CD4-positive, alpha-beta memory T cell (primary cell): ENCODE measurements around the gene BICD2. TPM values are rescaled to one million over a fixed set of nuclear protein-coding genes. Genes with fewer than 3 reads are reported as not detected.

Experiments used
- CTCF ChIA-PET: fragments of 350-600 bp; sonication (Branson Sonifier 250); formaldehyde crosslinking; loops from one replicate; lab custom pipeline; 2021; ENCODE audit warnings: inconsistent platforms; ENCODE audit not compliant: partially characterized antibody; lab: Charles Lee
- POLR2A ChIA-PET: fragments of 350-600 bp; sonication (Branson Sonifier 250); formaldehyde crosslinking; loops from one replicate; lab custom pipeline; 2021; ENCODE audit not compliant: partially characterized antibody; lab: Charles Lee
- DNase-seq, 5 donors: peaks; one replicate each; pipeline versions ENCODE4 v3.0.0 to v3.0.0-alpha.2; 2020 to 2022; ENCODE audit warnings: mixed read lengths in 1 of 5
- H3K27ac ChIP-seq: one replicate; pipeline ENCODE4 v1.7.0; 2013; ENCODE audit warnings: low read depth, low read length
- H3K27me3 ChIP-seq: 2 replicates; pipeline ENCODE4 v1.7.0; 2013; ENCODE audit warnings: mild to moderate bottlenecking, low read length, moderate library complexity; ENCODE audit not compliant: insufficient read depth
- H3K36me3 ChIP-seq: 2 replicates; pipeline ENCODE4 v1.7.0; 2013; ENCODE audit warnings: mild to moderate bottlenecking, low read length, moderate library complexity; ENCODE audit not compliant: insufficient read depth
- H3K4me1 ChIP-seq: 2 replicates; pipeline ENCODE4 v1.7.0; 2013; ENCODE audit warnings: mild to moderate bottlenecking, low read length, moderate library complexity; ENCODE audit not compliant: insufficient read depth
- H3K4me3 ChIP-seq, 2 donors: one replicate each; pipeline ENCODE4 v1.7.0; 2013; ENCODE audit warnings: low read length in 2 of 2, mild to moderate bottlenecking in 1 of 2
- H3K9me3 ChIP-seq, 2 donors: one replicate each; pipeline ENCODE4 v1.7.0; 2013; ENCODE audit warnings: low read length in 2 of 2, control low read depth in 1 of 2; ENCODE audit not compliant: control insufficient read depth in 1 of 2
- H3K27ac Mint-ChIP-seq, 7 donors: one replicate each; pipeline ENCODE4 v1.8.0; 2020 to 2021; ENCODE audit warnings: mixed read lengths in 7 of 7, mild to moderate bottlenecking in 6 of 7, inconsistent platforms in 3 of 7, moderate library complexity in 3 of 7
- H3K27me3 Mint-ChIP-seq, 2 donors: one replicate each; pipeline ENCODE4 v1.8.0; 2020 to 2021; ENCODE audit warnings: mixed read lengths in 2 of 2
- H3K36me3 Mint-ChIP-seq, 2 donors: one replicate each; pipeline ENCODE4 v1.8.0; 2020 to 2021; ENCODE audit warnings: mixed read lengths in 2 of 2, inconsistent platforms in 1 of 2, mild to moderate bottlenecking in 1 of 2
- H3K4me1 Mint-ChIP-seq, 4 donors: one replicate each; pipeline ENCODE4 v1.8.0; 2020 to 2021; ENCODE audit warnings: mixed read lengths in 4 of 4, mild to moderate bottlenecking in 1 of 4
- H3K4me3 Mint-ChIP-seq, 8 donors: one replicate each; pipeline ENCODE4 v1.8.0; 2020 to 2021; ENCODE audit warnings: mixed read lengths in 8 of 8, mild to moderate bottlenecking in 7 of 8, moderate library complexity in 6 of 8, inconsistent platforms in 3 of 8
- H3K9me3 Mint-ChIP-seq, 8 donors: one replicate each; pipeline ENCODE4 v1.8.0; 2020 to 2021; ENCODE audit warnings: mixed read lengths in 8 of 8, mild to moderate bottlenecking in 5 of 8, inconsistent platforms in 3 of 8, moderate library complexity in 1 of 8
- intact Hi-C: fragments of 100-400 bp; cut with micrococcal nuclease; formaldehyde crosslinking; loops from one replicate; pipeline ENCODE4 v1.15.1; 2023
- polyA plus RNA-seq, 2 donors: library from polyadenylated mRNA; unstranded; fragments of 300-500 nt; fragmentation: Illumina TruSeq; gene quantifications; one replicate each; pipeline ENCODE4 v1.2.3, GENCODE V29; 2021
- total RNA-seq, 2 experiments: library from RNA; stranded (reverse); gene quantifications; one replicate each; pipeline ENCODE4 v1.2.3, GENCODE V29; 2021

Gene BICD2
- total and polyA plus RNA-seq, 4 experiments from 2014 or later, result 3.8 to 34.2 (median 26.7) TPM

GRCh38 chr9:92711844-92712243 lies 52.8 kb downstream of the BICD2 start:
- Histone ChIP-seq H3K36me3 (peaks cover 26% of the 10 kb centered on the region), H3K4me3 (peak overlapping the region; percentile 20 to 32)

GRCh38 chr9:92711146-92711545 lies 53.5 kb downstream of the BICD2 start:
- peak overlapping the region in 6 of 7 donors; percentile 31 to 96 (median 84) for H3K27ac Mint-ChIP-seq
- POLR2A ChIA-PET, result no interaction called here
- no peak overlapping the region for H3K4me3 ChIP-seq
- no peaks in the 10 kb centered on the region for H3K9me3 Mint-ChIP-seq
- H3K4me1 ChIP-seq, result peaks cover 30% of the 10 kb centered on the region
- peaks cover 23% of the 10 kb centered on the region for H3K36me3 ChIP-seq
- no peaks in the 10 kb centered on the region for H3K27me3 ChIP-seq
- H3K27ac ChIP-seq, result no peak overlapping the region
- H3K27me3 Mint-ChIP-seq, result no peaks in the 10 kb centered on the region
- intact Hi-C loops, result no loop called here
- peaks cover 37 to 52% of the 10 kb centered on the region in 2 donors for H3K36me3 Mint-ChIP-seq
- peaks cover 28 to 35% (median 31%) of the 10 kb centered on the region in 4 donors for H3K4me1 Mint-ChIP-seq
- peak overlapping the region in 7 of 8 donors; percentile 1 to 60 (median 57) for H3K4me3 Mint-ChIP-seq
- CTCF ChIA-PET, result no interaction called here
- DNase-seq, result no peak
- H3K9me3 ChIP-seq, result no peaks in the 10 kb centered on the region

More at GRCh38 chr9:92711844-92712243, 52.8 kb downstream of the BICD2 start:
- intact Hi-C loops, result no loop called here
- H3K4me1 ChIP-seq, result peaks cover 30% of the 10 kb centered on the region
- H3K27me3 Mint-ChIP-seq, result no peaks in the 10 kb centered on the region
- H3K27ac Mint-ChIP-seq, result peak overlapping the region; percentile 77 to 96 (median 94)
- H3K4me3 Mint-ChIP-seq, result peak overlapping the region; percentile 68 to 89 (median 84)
- POLR2A ChIA-PET, result interaction anchor here (0.8 to 3.0 kb wide), 5 partner anchors 9 to 89 kb away, joined by 3 to 18 read pairs (median 3); partner anchors contain the start of genes BICD2 and IPPK
- H3K4me1 Mint-ChIP-seq, result peaks cover 24 to 36% (median 29%) of the 10 kb centered on the region in 4 donors
- DNase-seq, result peak; percentile 17 to 38 (median 21)
- no peaks in the 10 kb centered on the region for H3K9me3 ChIP-seq
- peaks cover 39 to 56% of the 10 kb centered on the region in 2 donors for H3K36me3 Mint-ChIP-seq
- no peaks in the 10 kb centered on the region for H3K27me3 ChIP-seq
- CTCF ChIA-PET, result interaction anchor here (1.0 to 10.6 kb wide), 3 partner anchors 8 to 572 kb away, joined by 3 to 157 read pairs (median 3); no protein-coding TSS in a partner anchor
- peak overlapping the region; percentile 53 for H3K27ac ChIP-seq
- H3K9me3 Mint-ChIP-seq, result no peaks in the 10 kb centered on the region

DNA sequence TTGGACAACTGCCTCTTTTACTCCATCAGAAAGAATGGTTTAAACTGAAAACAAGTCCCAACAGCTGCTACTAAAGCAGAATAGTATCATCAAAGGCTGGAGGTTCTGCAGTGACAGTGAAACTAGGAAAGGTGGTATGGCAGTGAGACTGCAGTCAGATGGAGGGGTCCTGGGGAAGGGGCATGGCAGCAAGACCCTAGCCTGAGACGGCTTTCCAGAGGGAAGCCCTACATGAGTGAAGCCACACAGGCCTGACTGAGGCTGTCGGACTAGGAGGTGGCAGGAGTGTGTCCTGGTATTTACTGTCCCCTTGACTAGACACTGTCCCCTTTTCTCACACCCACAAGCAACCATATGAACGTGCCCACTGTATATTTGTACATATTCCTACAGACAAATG lies 54.3 kb downstream of the BICD2 start:
- intact Hi-C loops, result no loop called here
- ChIA-PET CTCF (no interaction called here), POLR2A (no interaction called here)
- H3K27me3 Mint-ChIP-seq, result no peaks in the 10 kb centered on the region
- Histone ChIP-seq H3K27me3 (no peaks in the 10 kb centered on the region), H3K27ac (no peak overlapping the region), H3K36me3 (peaks cover 18% of the 10 kb centered on the region), H3K4me3 (no peak overlapping the region), H3K9me3 (no peaks in the 10 kb centered on the region), H3K4me1 (peaks cover 30% of the 10 kb centered on the region)
- no peak for DNase-seq
- peaks cover 40 to 50% of the 10 kb centered on the region in 2 donors for H3K36me3 Mint-ChIP-seq
- H3K4me1 Mint-ChIP-seq, result peaks cover 29 to 37% (median 33%) of the 10 kb centered on the region in 4 donors
- H3K27ac Mint-ChIP-seq, result peak overlapping the region in 6 of 7 donors; percentile 31 to 96 (median 58)
- peak overlapping the region in 1 of 8 donors; percentile 7 for H3K4me3 Mint-ChIP-seq
- H3K9me3 Mint-ChIP-seq, result no peaks in the 10 kb centered on the region

- no peak for DNase-seq
- POLR2A ChIA-PET, result no interaction called here
- no peaks in the 10 kb centered on the region for H3K9me3 Mint-ChIP-seq
- no peaks in the 10 kb centered on the region for H3K27me3 Mint-ChIP-seq
- H3K27me3 ChIP-seq, result no peaks in the 10 kb centered on the region
- H3K4me3 Mint-ChIP-seq, result peak overlapping the region in 1 of 8 donors; percentile 47
- H3K4me1 ChIP-seq, result peaks cover 30% of the 10 kb centered on the region
- no peaks in the 10 kb centered on the region for H3K9me3 ChIP-seq
- H3K4me1 Mint-ChIP-seq, result peaks cover 29 to 37% (median 33%) of the 10 kb centered on the region in 4 donors
- peaks cover 40 to 46% of the 10 kb centered on the region in 2 donors for H3K36me3 Mint-ChIP-seq
- CTCF ChIA-PET, result interaction anchor here (0.9 to 1.7 kb wide), 2 partner anchors 81 to 569 kb away, joined by 4 to 5 read pairs; no protein-coding TSS in a partner anchor
- no peak overlapping the region for H3K27ac ChIP-seq
- peak overlapping the region in 6 of 7 donors; percentile 2 to 74 (median 52) for H3K27ac Mint-ChIP-seq
- intact Hi-C loops, result no loop called here
- no peak overlapping the region for H3K4me3 ChIP-seq
- peaks cover 18% of the 10 kb centered on the region for H3K36me3 ChIP-seq
Measured at GRCh38 chr9:92709954-92710353, 54.7 kb downstream of the BICD2 start.

DNA sequence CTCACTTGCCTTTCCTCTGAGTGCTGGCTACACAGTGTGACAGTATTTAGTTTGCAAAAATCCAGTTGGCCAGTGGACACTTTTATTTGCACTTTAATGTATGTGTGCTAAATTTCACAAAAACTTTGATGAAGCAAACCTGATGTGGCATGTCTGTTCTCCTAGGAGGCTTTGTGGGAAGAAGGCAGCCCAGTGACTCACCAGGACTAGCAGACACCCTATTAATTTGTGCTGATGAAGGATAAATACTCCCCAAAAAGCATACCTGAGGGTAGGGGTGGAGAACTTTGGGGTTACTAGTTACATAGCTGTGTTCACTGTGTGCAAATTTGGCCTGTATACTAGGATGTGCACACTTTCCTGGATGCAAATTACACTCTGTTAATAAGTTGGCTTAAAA lies 55.4 kb downstream of the BICD2 start:
- Histone ChIP-seq H3K36me3 (peaks cover 11% of the 10 kb centered on the region), H3K4me1 (peaks cover 30% of the 10 kb centered on the region), H3K27me3 (no peaks in the 10 kb centered on the region), H3K4me3 (no peak overlapping the region), H3K27ac (no peak overlapping the region), H3K9me3 (no peaks in the 10 kb centered on the region)
- intact Hi-C loops, result no loop called here
- H3K9me3 Mint-ChIP-seq, result no peaks in the 10 kb centered on the region
- DNase-seq, result no peak
- H3K27me3 Mint-ChIP-seq, result no peaks in the 10 kb centered on the region
- CTCF ChIA-PET, result interaction anchor here (0.9 to 1.7 kb wide), 3 partner anchors 12 to 569 kb away, joined by 3 to 5 read pairs (median 4); no protein-coding TSS in a partner anchor
- POLR2A ChIA-PET, result no interaction called here
- H3K4me3 Mint-ChIP-seq, result no peak overlapping the region
- H3K4me1 Mint-ChIP-seq, result peaks cover 29 to 37% (median 33%) of the 10 kb centered on the region in 4 donors
- H3K27ac Mint-ChIP-seq, result peak overlapping the region in 2 of 7 donors; percentile 45 to 83
- H3K36me3 Mint-ChIP-seq, result peaks cover 40 to 42% of the 10 kb centered on the region in 2 donors

- CTCF ChIA-PET, result interaction anchor here (1.2 to 1.6 kb wide), 6 partner anchors 8 to 573 kb away, joined by 3 to 7 read pairs (median 4); partner anchors contain the start of genes BICD2 and IPPK
- no peak overlapping the region for H3K4me3 Mint-ChIP-seq
- POLR2A ChIA-PET, result no interaction called here
- intact Hi-C loops, result loop anchor here (2.0 kb wide), 1 partner anchor 569 kb away; no protein-coding TSS in a partner anchor
- H3K4me1 ChIP-seq, result peaks cover 20% of the 10 kb centered on the region
- H3K4me3 ChIP-seq, result no peak overlapping the region
- no peaks in the 10 kb centered on the region for H3K9me3 Mint-ChIP-seq
- no peak overlapping the region for H3K27ac ChIP-seq
- no peaks in the 10 kb centered on the region for H3K27me3 ChIP-seq
- no peaks in the 10 kb centered on the region for H3K27me3 Mint-ChIP-seq
- peaks cover 30 to 36% of the 10 kb centered on the region in 2 donors for H3K36me3 Mint-ChIP-seq
- peaks cover 21 to 31% (median 24%) of the 10 kb centered on the region in 4 donors for H3K4me1 Mint-ChIP-seq
- no peaks in the 10 kb centered on the region for H3K9me3 ChIP-seq
- no peaks in the 10 kb centered on the region for H3K36me3 ChIP-seq
- DNase-seq, result no peak
- H3K27ac Mint-ChIP-seq, result peak overlapping the region in 2 of 7 donors; percentile 16 to 46
Measured at GRCh38 chr9:92707530-92707929, 57.1 kb downstream of the BICD2 start.

DNA sequence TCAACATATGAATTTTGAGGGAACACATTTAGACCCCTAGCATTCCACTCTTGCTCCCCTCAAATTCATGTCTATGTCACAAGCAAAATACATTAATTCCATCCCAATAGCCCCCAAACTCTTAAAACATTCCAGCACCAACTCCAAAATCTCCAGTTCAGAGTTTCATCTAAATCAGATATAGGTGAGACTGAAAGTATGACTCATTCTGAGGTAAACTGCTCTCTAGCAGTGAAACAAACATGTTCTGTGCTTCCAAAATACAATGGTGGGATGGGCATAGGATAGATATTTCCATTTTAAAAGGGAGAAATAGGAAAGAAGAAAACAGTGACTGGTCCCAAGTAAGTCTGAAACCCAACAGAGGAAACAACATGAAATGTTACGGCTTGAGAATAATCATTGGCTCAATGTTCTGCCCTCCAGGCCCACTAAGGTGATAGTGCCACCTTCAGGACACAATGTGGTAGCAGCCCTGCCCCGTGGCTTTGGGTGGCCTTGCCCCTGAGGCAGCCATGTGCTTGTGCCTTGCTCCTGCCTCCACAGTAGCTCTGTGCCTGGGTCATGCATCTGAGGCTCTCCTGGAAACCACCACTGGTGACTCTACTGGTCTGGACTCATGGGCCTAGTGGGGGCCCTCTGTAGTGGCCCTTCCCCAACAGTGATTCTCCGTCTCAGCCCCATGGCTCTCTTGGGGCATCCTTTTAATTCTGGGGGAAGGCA lies 58.3 kb downstream of the BICD2 start:
- POLR2A ChIA-PET, result no interaction called here
- Histone ChIP-seq H3K4me3 (no peak overlapping the region), H3K9me3 (no peaks in the 10 kb centered on the region), H3K36me3 (no peaks in the 10 kb centered on the region), H3K4me1 (peaks cover 9% of the 10 kb centered on the region), H3K27ac (no peak overlapping the region), H3K27me3 (no peaks in the 10 kb centered on the region)
- no peak overlapping the region for H3K4me3 Mint-ChIP-seq
- H3K36me3 Mint-ChIP-seq, result peaks cover 24 to 34% of the 10 kb centered on the region in 2 donors
- no peaks in the 10 kb centered on the region for H3K27me3 Mint-ChIP-seq
- H3K9me3 Mint-ChIP-seq, result no peaks in the 10 kb centered on the region
- H3K4me1 Mint-ChIP-seq, result peaks cover 13 to 20% (median 14%) of the 10 kb centered on the region in 4 donors
- CTCF ChIA-PET, result interaction anchor here (0.7 to 1.6 kb wide), 7 partner anchors 9 to 568 kb away, joined by 3 to 7 read pairs (median 3); partner anchors contain the start of genes BICD2 and IPPK
- intact Hi-C loops, result loop anchor here (2.0 kb wide), 1 partner anchor 568 kb away; no protein-coding TSS in a partner anchor
- peak overlapping the region in 6 of 7 donors; percentile 5 to 82 (median 35) for H3K27ac Mint-ChIP-seq
- DNase-seq, result peak in 4 of 5 donors; percentile 21 to 39 (median 36)
